ENCODE measurements around the gene MEGF6. TPM values are rescaled to one million over a fixed set of nuclear protein-coding genes. Genes with fewer than 3 reads are reported as not detected.

MEGF6 gene
- total RNA-seq, 1 donor from 2014 or later: 198 TPM

DNA sequence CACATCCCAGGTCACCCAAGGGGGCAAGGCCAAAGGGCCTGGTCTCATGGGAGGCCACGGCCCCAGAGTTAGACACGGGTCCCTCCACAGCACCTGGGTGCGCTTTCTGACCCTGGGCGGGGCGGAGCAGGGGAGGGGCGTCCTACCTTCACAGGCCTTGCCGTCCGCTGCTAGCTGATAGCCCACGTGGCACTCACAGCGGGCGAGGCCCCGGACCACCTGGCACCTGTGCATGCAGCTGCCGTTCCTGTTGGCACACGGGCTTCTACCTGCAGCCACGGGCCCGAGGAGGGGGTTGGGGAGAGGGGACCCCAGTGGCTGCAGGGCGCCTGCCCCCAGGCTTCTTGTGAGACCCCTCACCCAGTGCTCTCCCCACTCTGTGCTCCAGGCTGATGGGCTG is 96.9 kb downstream of the MEGF6 start:
- no peak for DNase-seq (ENCODE audit: low spot score)
- no peaks in the 10 kb centered on the region for H3K4me1 Mint-ChIP-seq (ENCODE audit: unreplicated experiment)
- peaks cover 13% of the 10 kb centered on the region for H3K36me3 Mint-ChIP-seq (ENCODE audit: low read depth, unreplicated experiment)
- peaks cover 19% of the 10 kb centered on the region for H3K27me3 Mint-ChIP-seq (ENCODE audit: unreplicated experiment)
- H3K9me3 Mint-ChIP-seq (ENCODE audit: unreplicated experiment): no peaks in the 10 kb centered on the region
- no peak overlapping the region for H3K4me3 Mint-ChIP-seq (ENCODE audit: unreplicated experiment)
- TF ChIP-seq, protein P1, sequence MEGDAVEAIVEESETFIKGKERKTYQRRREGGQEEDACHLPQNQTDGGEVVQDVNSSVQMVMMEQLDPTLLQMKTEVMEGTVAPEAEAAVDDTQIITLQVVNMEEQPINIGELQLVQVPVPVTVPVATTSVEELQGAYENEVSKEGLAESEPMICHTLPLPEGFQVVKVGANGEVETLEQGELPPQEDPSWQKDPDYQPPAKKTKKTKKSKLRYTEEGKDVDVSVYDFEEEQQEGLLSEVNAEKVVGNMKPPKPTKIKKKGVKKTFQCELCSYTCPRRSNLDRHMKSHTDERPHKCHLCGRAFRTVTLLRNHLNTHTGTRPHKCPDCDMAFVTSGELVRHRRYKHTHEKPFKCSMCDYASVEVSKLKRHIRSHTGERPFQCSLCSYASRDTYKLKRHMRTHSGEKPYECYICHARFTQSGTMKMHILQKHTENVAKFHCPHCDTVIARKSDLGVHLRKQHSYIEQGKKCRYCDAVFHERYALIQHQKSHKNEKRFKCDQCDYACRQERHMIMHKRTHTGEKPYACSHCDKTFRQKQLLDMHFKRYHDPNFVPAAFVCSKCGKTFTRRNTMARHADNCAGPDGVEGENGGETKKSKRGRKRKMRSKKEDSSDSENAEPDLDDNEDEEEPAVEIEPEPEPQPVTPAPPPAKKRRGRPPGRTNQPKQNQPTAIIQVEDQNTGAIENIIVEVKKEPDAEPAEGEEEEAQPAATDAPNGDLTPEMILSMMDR (IDR thresholded peaks at IDR 0.05; ENCODE audit: unreplicated experiment): no peak
- H3K27ac Mint-ChIP-seq (ENCODE audit: unreplicated experiment): no peak overlapping the region

DNA sequence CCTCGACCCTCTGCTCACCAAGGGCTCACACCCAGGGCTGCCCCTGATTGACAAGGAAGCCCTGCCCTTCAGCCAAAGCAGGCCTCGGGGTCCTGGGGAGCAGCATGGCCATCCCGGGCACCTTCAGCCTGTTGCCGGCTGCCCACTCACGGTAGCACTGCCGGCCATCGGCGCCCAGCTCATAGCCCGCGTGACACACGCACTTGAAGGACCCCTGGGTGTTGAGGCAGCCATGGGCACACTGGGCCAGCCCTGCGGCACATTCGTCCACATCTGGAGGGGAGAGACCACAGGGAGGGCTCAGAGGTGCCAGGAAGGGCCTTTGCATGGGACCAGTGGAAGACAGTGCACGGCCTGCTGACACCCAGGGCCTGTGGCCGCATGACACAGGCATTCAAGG is 99.5 kb downstream of the MEGF6 start:
- Mint-ChIP-seq H3K27me3 (ENCODE audit: unreplicated experiment) (peaks cover 26% of the 10 kb centered on the region), H3K27ac (ENCODE audit: unreplicated experiment) (no peak overlapping the region), H3K4me3 (ENCODE audit: unreplicated experiment) (no peak overlapping the region), H3K9me3 (ENCODE audit: unreplicated experiment) (no peaks in the 10 kb centered on the region), H3K36me3 (ENCODE audit: low read depth, unreplicated experiment) (peaks cover 21% of the 10 kb centered on the region), H3K4me1 (ENCODE audit: unreplicated experiment) (peaks cover 2% of the 10 kb centered on the region)
- no peak for DNase-seq (ENCODE audit: low spot score)
- TF ChIP-seq, protein P1 (IDR thresholded peaks at IDR 0.05; ENCODE audit: unreplicated experiment): no peak

DNA sequence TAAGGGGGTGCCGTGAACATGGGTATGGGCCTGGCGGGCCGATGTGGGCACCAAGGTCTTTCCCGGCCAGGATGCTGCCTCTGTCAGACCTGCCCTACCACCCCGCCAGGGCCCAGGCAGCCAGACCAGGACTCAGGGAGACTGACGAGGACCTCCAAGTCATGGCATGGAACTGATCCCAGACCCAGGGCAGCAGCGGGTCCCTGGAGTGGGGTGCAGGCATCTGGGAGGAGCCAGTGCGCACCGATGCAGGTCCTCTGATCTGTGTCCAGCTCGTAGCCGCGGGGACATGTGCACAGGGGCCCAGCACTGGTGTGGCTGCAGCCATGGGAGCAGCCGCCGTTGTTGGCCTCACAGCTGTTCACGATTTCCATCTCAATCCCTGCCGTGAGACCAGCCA is 100.0 kb downstream of the MEGF6 start:
- H3K4me1 Mint-ChIP-seq (ENCODE audit: unreplicated experiment): peaks cover 2% of the 10 kb centered on the region
- H3K27ac Mint-ChIP-seq (ENCODE audit: unreplicated experiment): no peak overlapping the region
- DNase-seq (ENCODE audit: low spot score): no peak
- no peak overlapping the region for H3K4me3 Mint-ChIP-seq (ENCODE audit: unreplicated experiment)
- H3K27me3 Mint-ChIP-seq (ENCODE audit: unreplicated experiment): peaks cover 29% of the 10 kb centered on the region
- H3K9me3 Mint-ChIP-seq (ENCODE audit: unreplicated experiment): no peaks in the 10 kb centered on the region
- H3K36me3 Mint-ChIP-seq (ENCODE audit: low read depth, unreplicated experiment): peaks cover 25% of the 10 kb centered on the region
- TF ChIP-seq, protein P1 (IDR thresholded peaks at IDR 0.05; ENCODE audit: unreplicated experiment): no peak

DNA sequence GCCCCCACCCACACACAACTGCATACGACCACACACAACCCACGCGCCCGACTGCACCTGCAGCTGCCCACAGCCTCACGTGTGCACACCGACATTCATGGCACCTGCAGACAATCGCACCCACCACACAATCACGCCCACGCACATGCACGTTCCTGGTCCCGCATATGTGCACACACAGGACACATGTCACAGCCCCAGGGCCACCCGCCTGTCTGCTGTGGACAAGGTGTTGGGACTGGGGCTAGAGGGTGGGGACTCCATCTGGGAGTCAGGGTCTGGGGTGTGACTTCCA is 100.4 kb downstream of the MEGF6 start:
- peaks cover 30% of the 10 kb centered on the region for H3K27me3 Mint-ChIP-seq (ENCODE audit: unreplicated experiment)
- DNase-seq (ENCODE audit: low spot score): no peak
- peaks cover 2% of the 10 kb centered on the region for H3K4me1 Mint-ChIP-seq (ENCODE audit: unreplicated experiment)
- TF ChIP-seq, protein P1 (IDR thresholded peaks at IDR 0.05; ENCODE audit: unreplicated experiment): no peak
- H3K9me3 Mint-ChIP-seq (ENCODE audit: unreplicated experiment): no peaks in the 10 kb centered on the region
- peaks cover 25% of the 10 kb centered on the region for H3K36me3 Mint-ChIP-seq (ENCODE audit: low read depth, unreplicated experiment)
- peak overlapping the region; percentile 84 for H3K27ac Mint-ChIP-seq (ENCODE audit: unreplicated experiment)
- H3K4me3 Mint-ChIP-seq (ENCODE audit: unreplicated experiment): no peak overlapping the region

DNA sequence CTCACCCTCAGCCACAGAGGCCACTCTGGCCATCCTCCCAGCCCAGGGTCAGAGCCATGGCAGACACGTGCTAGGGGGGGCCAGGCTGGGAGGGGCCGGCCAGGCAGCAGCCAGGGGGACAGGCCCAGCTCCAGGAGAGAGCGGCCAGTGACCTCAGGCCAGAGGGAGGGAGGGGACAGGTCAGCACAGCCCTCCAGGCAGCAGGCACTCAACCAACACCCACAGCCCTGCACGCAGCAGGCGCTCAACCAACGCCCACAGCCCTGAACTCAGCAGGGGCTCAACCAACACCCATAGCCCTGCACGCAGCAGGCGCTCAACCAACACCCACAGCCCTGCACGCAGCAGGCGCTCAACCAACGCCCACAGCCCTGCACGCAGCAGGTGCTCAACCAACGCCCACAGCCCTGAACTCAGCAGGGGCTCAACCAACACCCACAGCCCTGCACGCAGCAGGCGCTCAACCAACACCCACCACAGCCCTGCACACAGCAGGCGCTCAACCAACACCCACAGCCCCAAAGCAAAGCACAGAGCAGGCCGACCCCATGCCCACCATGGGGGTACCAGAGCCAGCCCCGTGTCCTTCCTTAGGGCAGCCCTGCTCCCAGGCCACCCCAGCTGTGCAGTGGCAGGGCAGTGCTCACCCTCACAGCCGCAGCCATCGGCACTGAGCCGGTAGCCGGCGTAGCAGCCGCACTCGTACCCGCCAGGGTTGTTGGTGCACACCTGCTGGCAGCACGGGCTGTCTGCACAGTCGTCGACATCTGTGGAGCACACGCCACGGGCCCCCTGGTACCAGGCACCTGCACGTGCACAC is 101.0 kb downstream of the MEGF6 start:
- H3K27me3 Mint-ChIP-seq (ENCODE audit: unreplicated experiment): peaks cover 32% of the 10 kb centered on the region
- TF ChIP-seq, protein P1 (IDR thresholded peaks at IDR 0.05; ENCODE audit: unreplicated experiment): no peak
- H3K36me3 Mint-ChIP-seq (ENCODE audit: low read depth, unreplicated experiment): peaks cover 25% of the 10 kb centered on the region
- H3K4me1 Mint-ChIP-seq (ENCODE audit: unreplicated experiment): peaks cover 2% of the 10 kb centered on the region
- no peak for DNase-seq (ENCODE audit: low spot score)
- H3K9me3 Mint-ChIP-seq (ENCODE audit: unreplicated experiment): no peaks in the 10 kb centered on the region
- no peak overlapping the region for H3K27ac Mint-ChIP-seq (ENCODE audit: unreplicated experiment)
- no peak overlapping the region for H3K4me3 Mint-ChIP-seq (ENCODE audit: unreplicated experiment)

Measured in endothelial cell (in vitro differentiated cells).